IPS-NIHi11 (cell line): ENCODE results near the gene EFHD2.

Experiments
- DNase-seq: peaks from one replicate; pipeline ENCODE4 v3.0.0; 2012; ENCODE audit warnings: mixed read lengths, low spot score

Gene EFHD2

GRCh38 chr1:15476927-15477326 lies 67.2 kb downstream of the EFHD2 start:
- peak; percentile 34 for DNase-seq

DNA sequence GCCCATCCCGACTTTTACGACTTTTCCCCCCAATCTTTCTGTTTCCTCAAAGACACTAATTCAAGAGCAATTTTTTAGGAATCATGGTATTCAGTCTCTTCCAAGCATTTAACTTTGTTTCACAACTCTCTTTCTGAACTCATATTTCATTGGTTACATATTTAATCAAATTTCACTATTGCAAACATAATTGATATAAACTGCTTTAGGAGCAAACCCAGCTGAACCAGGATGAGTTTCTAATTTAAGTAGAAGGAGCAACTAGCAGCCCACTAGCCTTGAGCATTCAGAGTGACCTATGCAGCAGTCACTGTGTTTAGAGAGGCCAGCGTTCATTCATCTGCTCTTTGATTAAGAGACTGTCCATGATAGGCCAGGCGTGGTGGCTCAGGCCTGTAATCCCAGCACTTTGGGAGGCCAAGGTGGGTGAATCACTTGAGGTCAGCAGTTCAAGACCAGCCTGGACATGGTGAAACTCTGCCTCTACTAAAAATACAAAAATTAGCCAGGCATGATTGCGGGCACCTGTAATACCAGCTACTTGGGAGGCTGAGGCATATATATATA lies 68.0 kb downstream of the EFHD2 start:
- DNase-seq: no peak
